Measurements from ENCODE around the gene MADD. TPM values are rescaled to one million over a fixed set of nuclear protein-coding genes. Genes with fewer than 3 reads are reported as not detected.

Gene MADD
- total and polyA plus RNA-seq, 2 donors (not counting 1 experiment from before 2014, with no cell fraction given) = 56.8 to 108 TPM

GRCh38 chr11:47378836-47379170 is 108.9 kb downstream of the MADD start:
- Histone ChIP-seq H3K27ac (ENCODE audit: low read length in 2 of 2) (peak overlapping the region; percentile 96 to 97), H3K27me3 (replicated peaks in 1 of 4; ENCODE audit: control extremely low read depth in 1 of 4, control insufficient read depth in 3 of 4, insufficient read depth in 4 of 4, low read length in 3 of 4) (no peaks in the 10 kb centered on the region), H2AFZ (ENCODE audit: insufficient read depth, low read depth, low read length, poor library complexity, severe bottlenecking) (peak overlapping the region; percentile 73), H3K4me1 (ENCODE audit: control insufficient read depth in 2 of 2, insufficient read depth in 2 of 2, low read length in 2 of 2) (peaks cover 42 to 47% of the 10 kb centered on the region in 2 donors), H3K4me3 (ENCODE audit: control extremely low read depth in 1 of 5, extremely low read depth in 1 of 5, insufficient read depth in 1 of 5, low read depth in 2 of 5, low read length in 4 of 5) (peak overlapping the region in 4 of 5 experiments; percentile 78 to 99 (median 94)), H3K36me3 (replicated peaks in 1 of 2; ENCODE audit: control extremely low read depth in 1 of 2, control insufficient read depth in 1 of 2, extremely low read depth in 1 of 2, insufficient read depth in 2 of 2, low read length in 1 of 2) (peaks cover 0 to 19% of the 10 kb centered on the region in 2 experiments), H3K9ac (ENCODE audit: low read length) (peak overlapping the region; percentile 99), H3K9me3 (ENCODE audit: control extremely low read depth in 1 of 3, control insufficient read depth in 2 of 3, insufficient read depth in 1 of 3, low read length in 2 of 3) (no peaks in the 10 kb centered on the region), H3K4me2 (replicated peaks; ENCODE audit: low read depth, low read length, poor library complexity, severe bottlenecking) (peak overlapping the region; percentile 100), H4K20me1 (ENCODE audit: control insufficient read depth, insufficient read depth, low read length, poor library complexity, severe bottlenecking) (peaks cover 32% of the 10 kb centered on the region), H3K79me2 (ENCODE audit: control insufficient read depth, insufficient read depth, low read length) (peaks cover 96% of the 10 kb centered on the region)
- CTCF ChIA-PET = interaction anchor here (0.9 to 2.6 kb wide), 9 partner anchors 8 to 130 kb away, joined by 3 to 18 read pairs (median 10); partner anchors contain the start of genes ACP2 and SLC39A13
- DNase-seq = no peak
- TF ChIP-seq CTCF (IDR thresholded peaks at IDR 0.05) = no peak
- no peak for TF ChIP-seq EZH2 (IDR thresholded peaks at IDR 0.05; ENCODE audit: borderline replicate concordance, insufficient read depth, low read depth, low read length, poor library complexity, severe bottlenecking)
- no peaks in the 10 kb centered on the region for H3K27me3 Mint-ChIP-seq
- POLR2A ChIA-PET = interaction anchor here (0.5 to 4.1 kb wide), 10 partner anchors 11 to 130 kb away, joined by 3 to 50 read pairs (median 8); partner anchors contain the start of gene ACP2
- H3K9me3 Mint-ChIP-seq (ENCODE audit: insufficient read depth) = no peaks in the 10 kb centered on the region
- ATAC-seq (ENCODE audit: low read depth) = peak; percentile 5
- H3K4me1 Mint-ChIP-seq = peaks cover 36% of the 10 kb centered on the region
- H3K4me3 Mint-ChIP-seq = peak overlapping the region; percentile 92
- no peak overlapping the region for H3K27ac Mint-ChIP-seq
- intact Hi-C loops (cut with micrococcal nuclease) = loop anchor here (1.0 to 10.0 kb wide), 7 partner anchors 15 to 202 kb away; partner anchors contain the start of genes ARFGAP2, PSMC3 and SLC39A13

GRCh38 chr11:47379317-47379716 is 109.4 kb downstream of the MADD start:
- no peaks in the 10 kb centered on the region for H3K9me3 ChIP-seq (ENCODE audit: control extremely low read depth in 1 of 3, control insufficient read depth in 2 of 3, insufficient read depth in 1 of 3, low read length in 2 of 3)
- Mint-ChIP-seq H3K27me3 (no peaks in the 10 kb centered on the region), H3K9me3 (ENCODE audit: insufficient read depth) (no peaks in the 10 kb centered on the region), H3K4me3 (no peak overlapping the region), H3K27ac (no peak overlapping the region), H3K4me1 (peaks cover 31% of the 10 kb centered on the region)
- H3K4me3 ChIP-seq (ENCODE audit: control extremely low read depth in 1 of 5, extremely low read depth in 1 of 5, insufficient read depth in 1 of 5, low read depth in 2 of 5, low read length in 4 of 5) = no peak overlapping the region
- H3K4me1 ChIP-seq (ENCODE audit: control insufficient read depth in 2 of 2, insufficient read depth in 2 of 2, low read length in 2 of 2) = peaks cover 37 to 42% of the 10 kb centered on the region in 2 donors
- intact Hi-C loops (cut with micrococcal nuclease) = loop anchor here (2.0 to 10.0 kb wide), 3 partner anchors 55 to 203 kb away; partner anchors contain the start of gene ARFGAP2
- peaks cover 90% of the 10 kb centered on the region for H3K79me2 ChIP-seq (ENCODE audit: control insufficient read depth, insufficient read depth, low read length)
- H3K9ac ChIP-seq (ENCODE audit: low read length) = peak overlapping the region; percentile 99
- H3K4me2 ChIP-seq (replicated peaks; ENCODE audit: low read depth, low read length, poor library complexity, severe bottlenecking) = peak overlapping the region; percentile 100
- ChIA-PET CTCF (interaction anchor here (0.9 to 1.9 kb wide), 6 partner anchors 8 to 131 kb away, joined by 3 to 15 read pairs (median 8); partner anchors contain the start of genes ACP2 and SLC39A13), POLR2A (interaction anchor here (1.0 to 4.1 kb wide), 5 partner anchors 10 to 31 kb away, joined by 3 to 50 read pairs (median 15); no protein-coding TSS in a partner anchor)
- DNase-seq (no peak), ATAC-seq (ENCODE audit: low read depth) (no peak)
- peaks cover 27% of the 10 kb centered on the region for H4K20me1 ChIP-seq (ENCODE audit: control insufficient read depth, insufficient read depth, low read length, poor library complexity, severe bottlenecking)
- TF ChIP-seq CTCF (IDR thresholded peaks at IDR 0.05) (no peak), EZH2 (IDR thresholded peaks at IDR 0.05; ENCODE audit: borderline replicate concordance, insufficient read depth, low read depth, low read length, poor library complexity, severe bottlenecking) (no peak)
- H3K27ac ChIP-seq (ENCODE audit: low read length in 2 of 2) = peak overlapping the region; percentile 96 to 97
- H2AFZ ChIP-seq (ENCODE audit: insufficient read depth, low read depth, low read length, poor library complexity, severe bottlenecking) = no peak overlapping the region
- H3K36me3 ChIP-seq (replicated peaks in 1 of 2; ENCODE audit: control extremely low read depth in 1 of 2, control insufficient read depth in 1 of 2, extremely low read depth in 1 of 2, insufficient read depth in 2 of 2, low read length in 1 of 2) = peaks cover 0 to 19% of the 10 kb centered on the region in 2 experiments
- H3K27me3 ChIP-seq (replicated peaks in 1 of 4; ENCODE audit: control extremely low read depth in 1 of 4, control insufficient read depth in 3 of 4, insufficient read depth in 4 of 4, low read length in 3 of 4) = no peaks in the 10 kb centered on the region
- WGBS (ENCODE audit: insufficient coverage) = 98% methylated on average over 2 of the region's 2 CpGs

Measured in B cell (primary cell).